SK-N-MC (cell line): ENCODE results near the gene GFOD2.

Source experiments
- EZH2 ChIP-seq: fragments of 200-600 bp; sonication (generic); IDR thresholded peaks from one replicate; pipeline ENCODE4 v1.6.1; 2017; ENCODE audit warnings: antibody characterized with exemption
- FOXP2 ChIP-seq: optimal IDR thresholded peaks from 2 replicates; pipeline ENCODE3; 2011; ENCODE audit warnings: mild to moderate bottlenecking, moderate library complexity; ENCODE audit not compliant: insufficient read depth; ENCODE audit errors: extremely low read length, control extremely low read depth
- POLR2AphosphoS5 ChIP-seq: IDR thresholded peaks from 2 replicates; pipeline ENCODE4 v1.6.1; 2012; ENCODE audit warnings: mild to moderate bottlenecking, low read depth, low read length, borderline replicate concordance

- TF ChIP-seq POLR2AphosphoS5 (no peak), EZH2 (no peak), FOXP2 (no peak)
Observed at GRCh38 chr16:67665598-67665997, 53.5 kb downstream of the GFOD2 start.
